HS-27A (cell line): ENCODE measurements around the gene CHN2.
"Not testable (repeated sequence)": the region's sequence is repeated elsewhere in the genome, so short reads cannot be mapped to it uniquely, and the experiment has no call there.

ENCODE experiments used
- DNase-seq: peaks from one replicate; pipeline ENCODE4 v3.0.0-alpha.2; 2012; ENCODE audit warnings: low read depth, missing footprints

CHN2 gene

DNA sequence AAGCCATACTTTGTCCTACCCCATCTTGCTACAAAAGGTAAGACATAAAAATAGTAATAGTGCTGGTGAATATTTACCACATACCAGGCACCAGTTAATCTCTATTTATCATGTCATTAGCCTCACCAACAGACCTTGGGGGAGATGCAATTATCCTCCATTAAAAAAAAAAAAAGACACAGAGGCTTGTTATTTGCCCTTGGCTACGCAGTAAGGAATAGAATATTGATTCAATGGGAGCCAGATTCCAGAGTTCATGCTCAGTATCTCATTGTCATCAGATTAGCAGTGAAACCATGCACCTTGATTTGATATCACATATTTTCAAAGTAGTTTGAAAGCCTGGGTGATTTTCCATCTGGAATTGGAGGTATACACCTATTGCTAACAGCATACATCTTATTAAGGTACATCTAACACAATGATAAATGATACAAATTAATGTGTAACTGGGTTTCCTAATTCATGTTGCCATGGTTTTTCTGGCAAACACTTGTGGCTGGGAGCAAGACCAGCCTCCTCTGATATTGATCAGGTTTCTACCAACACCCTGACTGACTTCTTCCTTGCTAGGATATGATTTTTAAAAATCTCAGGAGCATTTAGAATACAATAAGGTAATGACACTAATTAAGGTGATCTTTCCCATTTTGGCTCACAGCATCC is 301.9 kb downstream of the CHN2 start:
- no peak for DNase-seq

DNA sequence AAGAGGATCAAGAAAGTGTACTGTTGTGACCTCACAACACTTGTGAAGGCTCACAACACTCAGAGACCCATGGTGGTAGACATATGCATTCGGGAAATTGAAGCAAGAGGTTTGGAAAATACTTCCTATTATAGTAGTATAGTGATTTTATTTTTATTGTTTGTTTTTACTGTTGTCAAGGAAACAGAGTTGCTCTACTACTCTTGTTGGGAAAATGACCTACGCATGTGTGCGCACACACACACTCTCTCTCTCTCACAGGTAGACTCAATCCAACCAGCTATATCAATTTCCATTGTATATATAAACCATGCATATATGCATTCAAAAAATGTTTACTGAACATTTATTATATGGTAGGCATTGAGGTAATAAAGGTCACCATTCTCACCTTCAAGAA is 305.4 kb downstream of the CHN2 start:
- DNase-seq: no peak

DNA sequence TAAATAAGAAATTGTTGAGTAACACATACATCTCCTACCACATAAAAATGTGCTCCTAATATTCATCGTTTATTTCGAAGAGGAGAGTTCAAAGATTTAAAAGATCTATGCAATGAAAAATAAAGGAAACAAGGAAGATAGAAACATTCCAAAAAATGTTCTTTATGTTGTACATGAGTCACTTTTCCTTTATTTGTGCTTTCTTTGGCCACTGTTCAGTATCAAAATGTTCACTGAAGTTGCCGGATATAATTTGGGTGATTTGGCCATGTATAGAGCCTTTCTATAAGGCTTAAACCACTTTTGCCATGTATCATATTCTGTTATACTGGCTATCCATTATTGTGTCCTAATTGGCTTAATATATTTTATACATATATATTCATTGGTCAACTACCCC is 306.1 kb downstream of the CHN2 start:
- no peak for DNase-seq

DNA sequence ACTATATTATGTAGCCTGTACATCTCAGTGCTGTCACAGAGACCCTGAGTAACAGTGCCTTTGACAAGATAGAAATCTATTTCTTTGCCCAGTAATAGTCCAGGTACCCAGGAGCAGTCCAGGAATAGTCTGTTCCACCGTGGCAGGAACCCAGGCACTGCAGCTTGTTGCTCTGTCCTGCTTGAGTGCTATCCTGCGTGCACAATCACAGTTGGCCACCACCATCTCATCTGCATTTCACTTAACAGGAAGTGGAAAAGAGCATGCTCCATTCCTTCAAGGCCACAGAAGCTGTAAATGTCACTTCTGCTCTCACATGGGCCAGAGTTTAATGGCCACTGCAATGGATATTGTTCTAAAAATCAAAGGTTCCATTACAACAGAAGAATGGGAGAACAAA is 307.6 kb downstream of the CHN2 start:
- no peak for DNase-seq

DNA sequence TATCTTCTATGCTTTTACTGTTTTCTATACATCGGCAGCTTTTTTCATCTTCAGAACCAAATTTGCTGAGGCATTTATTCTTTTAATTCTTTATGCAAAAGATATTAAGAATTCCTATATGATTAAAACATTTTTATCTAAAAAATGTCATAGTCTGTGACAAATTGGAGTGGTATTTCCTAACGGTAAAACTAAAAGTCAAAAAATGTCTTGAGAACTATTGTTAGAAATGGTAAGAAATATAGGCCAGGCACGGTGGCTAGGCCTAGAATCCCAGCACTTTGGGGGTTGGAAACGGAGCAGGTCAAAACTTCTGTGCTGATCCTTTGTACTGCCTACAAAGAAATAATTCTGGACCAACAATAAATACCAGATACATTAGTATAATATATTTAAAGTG is 311.4 kb downstream of the CHN2 start:
- no peak for DNase-seq

DNA sequence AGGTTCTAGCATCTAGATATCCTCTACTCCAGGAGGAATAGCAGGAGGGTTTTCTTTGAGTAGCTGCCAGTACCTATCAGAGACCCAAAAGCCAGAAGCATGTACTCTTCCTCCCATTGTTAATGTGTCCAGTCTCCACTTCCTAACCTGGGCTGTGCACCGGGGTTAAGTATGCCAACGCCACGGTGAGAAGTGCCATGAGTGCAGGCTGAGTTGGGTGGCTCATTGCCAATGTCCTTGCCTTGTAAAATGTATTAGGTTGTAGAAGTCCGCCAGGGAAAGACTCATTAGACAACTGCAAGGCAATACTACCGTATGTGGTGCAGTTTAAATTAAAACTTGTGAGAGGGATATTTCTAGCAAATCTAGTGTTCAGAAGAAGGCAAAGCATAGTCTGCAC is 314.0 kb downstream of the CHN2 start:
- no peak for DNase-seq

DNA sequence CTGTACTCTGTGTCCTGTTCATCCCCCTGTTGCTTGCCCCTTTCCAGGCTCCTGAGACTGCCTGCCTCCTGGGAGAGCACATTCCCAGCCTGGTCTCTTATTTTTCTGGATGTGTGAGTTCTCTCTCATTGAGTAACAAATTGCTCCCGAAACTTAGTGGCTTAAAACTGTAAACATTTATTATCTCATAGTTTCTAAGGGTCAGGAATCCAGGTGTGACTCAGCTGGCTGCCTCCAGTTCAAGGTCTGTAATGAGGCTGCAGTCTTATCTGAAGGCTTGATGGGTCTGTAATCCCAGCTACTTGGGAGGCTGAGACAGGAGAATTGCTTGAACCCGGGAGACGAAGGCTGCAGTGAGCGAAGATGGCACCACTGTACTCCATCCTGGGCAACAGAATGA is 315.5 kb downstream of the CHN2 start:
- DNase-seq: no peak

DNA sequence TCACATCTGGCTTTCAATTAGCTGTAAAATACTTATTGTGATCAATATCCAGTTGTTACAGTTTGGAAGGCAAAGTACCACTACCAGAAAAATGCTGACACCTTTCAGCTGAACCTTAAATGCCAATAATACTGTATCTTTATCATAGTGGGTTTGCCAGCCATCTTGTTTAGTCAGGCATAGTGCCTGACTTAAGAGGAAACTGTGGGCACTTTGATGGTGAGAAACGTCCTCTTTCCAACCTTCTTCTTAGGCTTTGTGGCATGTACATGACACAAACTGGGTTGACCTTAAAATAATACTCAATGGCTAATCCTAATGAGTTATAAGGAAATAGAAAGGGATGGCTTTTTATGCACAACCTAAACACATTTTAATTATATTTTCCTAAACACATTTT is 316.8 kb downstream of the CHN2 start:
- no peak for DNase-seq

DNA sequence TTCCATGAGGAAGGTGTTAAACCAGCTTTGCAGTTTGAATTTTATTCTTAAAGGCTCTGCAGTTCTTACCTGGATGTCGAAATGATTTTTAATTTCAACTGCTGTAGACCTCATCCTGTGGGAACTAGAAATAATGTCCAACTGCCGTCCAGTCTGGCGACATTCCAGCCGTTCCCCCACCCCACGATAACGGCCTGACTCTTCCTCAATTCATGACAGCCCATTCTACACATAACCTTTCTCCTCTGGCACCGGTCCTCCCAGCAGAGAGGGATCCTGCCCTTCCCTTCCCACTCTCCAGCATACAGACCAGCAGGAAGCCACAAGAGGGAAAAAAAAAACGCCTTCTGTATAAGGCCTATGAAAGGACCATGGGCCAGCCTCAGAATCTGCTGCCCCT is 317.3 kb downstream of the CHN2 start:
- no peak for DNase-seq

DNA sequence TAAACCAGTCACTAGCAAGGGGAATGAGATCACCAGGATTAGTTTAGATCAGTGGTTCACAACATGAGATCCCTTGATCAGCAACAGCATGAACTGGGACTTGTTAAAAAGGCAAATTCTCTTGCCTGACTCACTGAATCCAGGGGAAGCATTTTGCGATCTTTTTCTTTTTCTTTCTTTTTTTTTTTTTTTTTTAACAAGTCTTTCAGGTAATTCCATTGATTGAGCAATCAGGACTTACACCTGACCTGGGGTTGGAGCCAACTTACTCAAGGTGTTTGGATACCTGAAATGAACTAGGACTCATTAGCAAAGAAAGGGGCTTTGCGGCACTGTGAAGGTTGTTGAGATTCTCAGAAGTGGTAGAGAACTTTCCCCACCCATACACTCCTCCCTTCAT is 321.9 kb downstream of the CHN2 start:
- DNase-seq: no peak

DNA sequence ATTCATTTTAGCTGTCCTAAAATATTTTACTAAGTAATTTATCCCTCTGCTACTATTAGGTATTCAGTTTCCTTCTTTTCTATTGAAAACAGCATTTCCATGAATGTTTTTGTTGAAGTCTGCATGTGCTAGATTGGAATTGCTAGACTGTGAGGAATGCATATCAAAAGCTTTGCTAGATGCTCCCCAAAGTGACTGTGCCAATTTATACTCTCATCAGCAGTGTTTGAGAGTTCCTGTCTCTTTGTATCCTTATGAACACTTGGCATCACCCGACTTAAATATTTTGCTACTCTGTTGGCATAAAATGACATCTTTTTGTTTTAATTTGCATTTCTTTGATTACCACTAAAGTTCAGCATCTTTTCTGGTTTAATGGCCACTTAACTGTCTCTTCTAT is 324.0 kb downstream of the CHN2 start:
- no peak for DNase-seq

DNA sequence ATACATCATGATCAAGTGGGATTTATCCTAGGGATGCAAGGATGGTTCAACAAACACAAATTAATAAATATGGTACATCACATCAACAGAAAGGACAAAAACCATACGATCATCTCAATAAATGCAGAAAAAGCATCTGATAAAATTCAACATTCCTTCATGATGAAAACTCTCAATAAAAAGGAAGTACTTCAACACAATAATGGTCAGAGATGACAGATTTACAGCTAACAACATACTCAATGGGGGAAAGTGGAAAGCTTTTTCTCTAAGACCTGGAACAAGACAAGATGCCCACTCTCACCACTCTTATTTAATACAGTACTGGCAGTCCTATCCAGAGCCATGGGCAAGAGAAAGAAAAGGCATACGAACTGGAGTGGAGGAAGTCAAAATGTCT is 329.2 kb downstream of the CHN2 start:
- DNase-seq: no peak

DNA sequence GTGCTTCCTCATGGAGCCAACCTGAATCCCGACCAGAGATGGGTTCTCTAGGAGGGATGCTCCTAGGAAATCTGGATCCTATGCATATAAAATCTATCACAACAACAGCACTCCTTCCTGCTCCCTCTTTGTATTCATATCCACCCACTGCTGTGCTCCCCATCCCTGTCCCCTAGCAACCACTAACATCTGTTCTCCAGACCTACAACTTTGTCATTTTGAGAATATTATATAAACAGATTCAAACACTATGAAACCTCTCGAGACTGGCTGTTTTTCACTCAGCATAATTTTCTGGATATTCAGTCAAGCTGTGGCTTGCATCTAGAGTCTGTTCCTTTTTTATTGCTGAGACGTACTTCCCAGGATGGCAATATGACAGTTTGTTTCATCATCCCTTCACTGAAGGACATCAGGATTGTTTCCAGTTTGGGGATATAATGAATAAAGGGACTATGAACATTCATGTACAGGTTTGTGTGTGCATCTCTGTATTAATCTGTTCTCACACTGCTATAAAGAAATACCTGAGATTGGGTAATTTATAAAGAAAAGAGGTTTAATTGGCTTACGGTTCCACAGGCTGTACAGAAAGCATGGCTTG is 333.0 kb downstream of the CHN2 start:
- no peak for DNase-seq

DNA sequence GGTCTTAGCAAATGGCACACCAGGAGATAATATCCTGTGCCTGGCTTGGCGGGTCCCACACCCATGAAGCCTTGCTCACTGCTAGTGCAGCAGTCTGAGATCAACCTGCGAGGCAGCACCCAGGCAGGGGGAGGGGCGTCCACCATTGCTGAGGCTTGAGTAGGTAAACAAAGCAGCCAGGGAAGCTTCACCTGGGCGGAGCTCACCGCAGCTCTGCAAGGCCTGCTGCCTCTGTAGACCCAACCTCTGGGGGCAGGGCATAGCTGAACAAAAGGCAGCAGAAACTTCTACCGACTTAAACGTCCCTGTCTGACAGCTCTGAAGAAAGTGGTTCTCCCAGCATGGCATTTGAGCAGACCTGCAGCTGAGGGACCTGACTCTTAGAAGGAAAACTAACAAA is 334.0 kb downstream of the CHN2 start:
- DNase-seq: not testable (repeated sequence)
